ENCODE results near the gene BMAL1. TPM values are rescaled to one million over a fixed set of nuclear protein-coding genes. Genes with fewer than 3 reads are reported as not detected.

The BMAL1 gene
- total RNA-seq, 2 experiments from 2014 or later, result 71.3 to 73.3 TPM

GRCh38 chr11:13328286-13328685 is 50.7 kb downstream of the BMAL1 start:
- Mint-ChIP-seq H3K4me1 (ENCODE audit: low read depth) (peaks cover 69% of the 10 kb centered on the region), H3K27ac (no peak overlapping the region), H3K27me3 (no peaks in the 10 kb centered on the region), H3K9me3 (no peaks in the 10 kb centered on the region), H3K36me3 (ENCODE audit: low read depth) (peaks cover 44% of the 10 kb centered on the region), H3K4me3 (no peak overlapping the region)
- DNase-seq, result no peak
- H3K4me3 ChIP-seq (ENCODE audit: low read length), result no peak overlapping the region
- no peak overlapping the region for H3K27ac ChIP-seq (ENCODE audit: low read depth in 1 of 2, low read length in 2 of 2)
- H3K36me3 ChIP-seq (ENCODE audit: insufficient read depth, low read length), result peaks cover 31% of the 10 kb centered on the region
- peaks cover 32% of the 10 kb centered on the region for H3K4me1 ChIP-seq (ENCODE audit: insufficient read depth, low read length)
- ChIA-PET CTCF (no interaction called here), POLR2A (no interaction called here)
- intact Hi-C loops (cut with DNase I, micrococcal nuclease), result no loop called here
- no peak for ATAC-seq (ENCODE audit: poor library complexity)
- H3K9me3 ChIP-seq (ENCODE audit: control insufficient read depth in 1 of 2, insufficient read depth in 1 of 2, low read length in 2 of 2), result no peaks in the 10 kb centered on the region
- H3K27me3 ChIP-seq (ENCODE audit: control insufficient read depth in 1 of 2, insufficient read depth in 2 of 2, low read length in 2 of 2), result no peaks in the 10 kb centered on the region
- no peak for TF ChIP-seq CTCF (IDR thresholded peaks at IDR 0.05)

GRCh38 chr11:13329670-13330356 is 52.2 kb downstream of the BMAL1 start:
- CTCF ChIA-PET, result no interaction called here

GRCh38 chr11:13332124-13332523 is 54.5 kb downstream of the BMAL1 start:
- peaks cover 27% of the 10 kb centered on the region for H3K36me3 Mint-ChIP-seq (ENCODE audit: low read depth)
- H3K27ac Mint-ChIP-seq, result peak overlapping the region; percentile 53
- Histone ChIP-seq H3K27ac (ENCODE audit: low read depth in 1 of 2, low read length in 2 of 2) (no peak overlapping the region), H3K4me1 (ENCODE audit: insufficient read depth, low read length) (peaks cover 59% of the 10 kb centered on the region), H3K36me3 (ENCODE audit: insufficient read depth, low read length) (peaks cover 16% of the 10 kb centered on the region), H3K9me3 (ENCODE audit: control insufficient read depth in 1 of 2, insufficient read depth in 1 of 2, low read length in 2 of 2) (no peaks in the 10 kb centered on the region), H3K4me3 (ENCODE audit: low read length) (no peak overlapping the region), H3K27me3 (ENCODE audit: control insufficient read depth in 1 of 2, insufficient read depth in 2 of 2, low read length in 2 of 2) (no peaks in the 10 kb centered on the region)
- intact Hi-C loops (cut with DNase I, micrococcal nuclease), result no loop called here
- DNase-seq, result no peak
- CTCF ChIA-PET, result no interaction called here
- no peak overlapping the region for H3K4me3 Mint-ChIP-seq
- POLR2A ChIA-PET, result no interaction called here
- H3K27me3 Mint-ChIP-seq, result no peaks in the 10 kb centered on the region
- H3K4me1 Mint-ChIP-seq (ENCODE audit: low read depth), result peaks cover 84% of the 10 kb centered on the region
- H3K9me3 Mint-ChIP-seq, result no peaks in the 10 kb centered on the region
- ATAC-seq (ENCODE audit: poor library complexity), result no peak
- no peak for TF ChIP-seq CTCF (IDR thresholded peaks at IDR 0.05)

More at GRCh38 chr11:13329670-13330356, 52.2 kb downstream of the BMAL1 start:
- ATAC-seq (ENCODE audit: poor library complexity) (no peak), DNase-seq (no peak)
- Histone ChIP-seq H3K27me3 (ENCODE audit: control insufficient read depth in 1 of 2, insufficient read depth in 2 of 2, low read length in 2 of 2) (no peaks in the 10 kb centered on the region), H3K4me1 (ENCODE audit: insufficient read depth, low read length) (peaks cover 47% of the 10 kb centered on the region), H3K27ac (ENCODE audit: low read depth in 1 of 2, low read length in 2 of 2) (no peak overlapping the region), H3K4me3 (ENCODE audit: low read length) (no peak overlapping the region), H3K36me3 (ENCODE audit: insufficient read depth, low read length) (peaks cover 26% of the 10 kb centered on the region), H3K9me3 (ENCODE audit: control insufficient read depth in 1 of 2, insufficient read depth in 1 of 2, low read length in 2 of 2) (no peaks in the 10 kb centered on the region)
- Mint-ChIP-seq H3K27me3 (no peaks in the 10 kb centered on the region), H3K36me3 (ENCODE audit: low read depth) (peaks cover 35% of the 10 kb centered on the region), H3K27ac (peak overlapping the region; percentile 7), H3K9me3 (no peaks in the 10 kb centered on the region), H3K4me1 (ENCODE audit: low read depth) (peaks cover 76% of the 10 kb centered on the region), H3K4me3 (no peak overlapping the region)
- POLR2A ChIA-PET, result no interaction called here
- TF ChIP-seq CTCF (IDR thresholded peaks at IDR 0.05), result no peak
- intact Hi-C loops (cut with DNase I, micrococcal nuclease), result no loop called here

All from CD4-positive, alpha-beta T cell (primary cell).